Neural progenitor cell (in vitro differentiated cells): ENCODE measurements around the gene RBMS1. TPM values are rescaled to one million over a fixed set of nuclear protein-coding genes. Genes with fewer than 3 reads are reported as not detected.

Source experiments
- DNase-seq: peaks from one replicate; pipeline ENCODE4 v3.0.0-alpha.2; 2016; ENCODE audit warnings: low spot score
- H2AFZ ChIP-seq: fragments of 200-600 bp; sonication (generic); replicated peaks from 2 replicates; pipeline ENCODE4 v1.6.1; 2016; ENCODE audit warnings: antibody characterized with exemption
- H3F3A ChIP-seq: fragments of 200-600 bp; sonication (generic); 2 replicates; pipeline ENCODE4 v1.6.1; 2016; ENCODE audit warnings: antibody characterized with exemption, low read depth
- H3K27ac ChIP-seq: fragments of 200-600 bp; sonication (generic); 2 replicates; pipeline ENCODE4 v1.5.1; 2016; ENCODE audit warnings: mild to moderate bottlenecking
- H3K27me3 ChIP-seq: fragments of 200-600 bp; sonication (generic); 2 replicates; pipeline ENCODE4 v1.6.1; 2016; ENCODE audit warnings: mild to moderate bottlenecking, moderate library complexity
- H3K36me3 ChIP-seq: fragments of 200-600 bp; sonication (generic); 2 replicates; pipeline ENCODE4 v1.5.1; 2016
- H3K4me1 ChIP-seq: fragments of 200-600 bp; sonication (generic); 2 replicates; pipeline ENCODE4 v1.6.1; 2016; ENCODE audit warnings: mixed run types
- H3K4me2 ChIP-seq: fragments of 200-600 bp; sonication (generic); 2 replicates; pipeline ENCODE4 v1.6.1; 2016
- H3K4me3 ChIP-seq: fragments of 200-600 bp; sonication (generic); 2 replicates; pipeline ENCODE4 v1.5.1; 2016
- H3K79me2 ChIP-seq: fragments of 200-600 bp; sonication (generic); 2 replicates; pipeline ENCODE4 v1.6.1; 2016; ENCODE audit warnings: low read depth
- H3K9ac ChIP-seq: fragments of 200-600 bp; sonication (generic); 2 replicates; pipeline ENCODE4 v1.6.1; 2016
- H3K9me3 ChIP-seq: fragments of 200-600 bp; sonication (generic); 2 replicates; pipeline ENCODE4 v1.5.1; 2016; ENCODE audit warnings: low read depth
- H4K20me1 ChIP-seq: fragments of 200-600 bp; sonication (generic); 2 replicates; pipeline ENCODE4 v1.6.1; 2016; ENCODE audit warnings: low read depth
- H3K27ac Mint-ChIP-seq: 3 replicates; pipeline ENCODE4 v1.8.0; 2021; ENCODE audit warnings: mixed read lengths
- H3K27me3 Mint-ChIP-seq: 2 replicates; pipeline ENCODE4 v1.8.0; 2022; ENCODE audit warnings: low read depth, mild to moderate bottlenecking, inconsistent platforms, moderate library complexity, mixed read lengths; ENCODE audit not compliant: insufficient read depth
- H3K36me3 Mint-ChIP-seq: 3 replicates; pipeline ENCODE4 v1.8.0; 2021; ENCODE audit warnings: mixed read lengths
- H3K4me1 Mint-ChIP-seq: 3 replicates; pipeline ENCODE4 v1.8.0; 2021; ENCODE audit warnings: mixed read lengths
- H3K4me3 Mint-ChIP-seq: 3 replicates; pipeline ENCODE4 v1.8.0; 2021; ENCODE audit warnings: mild to moderate bottlenecking, moderate library complexity, mixed read lengths
- H3K9me3 Mint-ChIP-seq: 3 replicates; pipeline ENCODE4 v1.8.0; 2020; ENCODE audit warnings: mixed read lengths
- CTCF ChIP-seq: fragments of 200-600 bp; sonication (generic); IDR thresholded peaks from 2 replicates; pipeline ENCODE4 v1.5.1; 2017; ENCODE audit warnings: antibody characterized with exemption, mild to moderate bottlenecking
- EZH2 ChIP-seq: fragments of 200-600 bp; sonication (generic); IDR thresholded peaks from 2 replicates; pipeline ENCODE4 v1.6.1; 2017; ENCODE audit warnings: antibody characterized with exemption, mild to moderate bottlenecking, moderate library complexity
- EZH2phosphoT487 ChIP-seq: fragments of 200-600 bp; sonication (generic); IDR thresholded peaks from 2 replicates; pipeline ENCODE4 v1.6.1; 2017; ENCODE audit warnings: antibody characterized with exemption
- total RNA-seq: library from RNA; depleted of rRNA; stranded (reverse); fragments of >200 nt; gene quantifications from 2 replicates; pipeline ENCODE4 v1.2.3, GENCODE V29; 2015; ENCODE audit warnings: low replicate concordance

Gene RBMS1
- total RNA-seq, 1 donor from 2014 or later: 101 TPM

- no peak overlapping the region for H3K27ac Mint-ChIP-seq
Measured at GRCh38 chr2:160505256-160505655, 11.6 kb upstream of the RBMS1 start.

DNA sequence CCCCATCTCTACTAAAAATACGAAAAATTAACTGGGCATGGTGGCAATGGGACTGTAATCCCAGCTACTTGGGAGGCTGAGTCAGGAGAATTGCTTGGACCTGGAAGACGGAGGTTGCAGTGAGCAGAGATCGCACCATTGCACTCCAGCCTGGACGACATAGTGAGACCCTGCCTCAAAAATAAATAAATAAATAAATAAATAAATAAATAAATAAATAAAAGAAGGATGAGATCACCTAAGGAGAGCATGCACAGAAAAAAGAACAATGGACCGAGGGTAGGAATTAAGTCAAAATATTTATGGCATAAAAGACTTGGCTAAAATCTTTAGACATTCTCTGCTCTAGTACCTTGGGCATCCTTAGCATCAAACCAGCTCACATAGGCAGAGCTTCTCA lies 8.9 kb upstream of the RBMS1 start:
- Mint-ChIP-seq H3K27ac (no peak overlapping the region), H3K27me3 (peaks cover 8% of the 10 kb centered on the region), H3K36me3 (peaks cover 3% of the 10 kb centered on the region), H3K4me1 (peaks cover 4% of the 10 kb centered on the region), H3K4me3 (no peak overlapping the region), H3K9me3 (peaks cover 4% of the 10 kb centered on the region)
- Histone ChIP-seq H3K27ac (no peak overlapping the region), H3K27me3 (no peaks in the 10 kb centered on the region), H3K9ac (no peak overlapping the region), H3K9me3 (no peaks in the 10 kb centered on the region), H3K36me3 (no peaks in the 10 kb centered on the region), H3K4me2 (no peak overlapping the region), H3K4me3 (no peak overlapping the region), H3K4me1 (no peaks in the 10 kb centered on the region), H3F3A (no peaks in the 10 kb centered on the region), H2AFZ (no peak overlapping the region), H3K79me2 (no peaks in the 10 kb centered on the region), H4K20me1 (no peaks in the 10 kb centered on the region)
- DNase-seq: no peak
- no peak for TF ChIP-seq EZH2phosphoT487
- no peak for TF ChIP-seq CTCF
- TF ChIP-seq EZH2: no peak

More at GRCh38 chr2:160505256-160505655, 11.6 kb upstream of the RBMS1 start:
- H3K27me3 ChIP-seq: no peaks in the 10 kb centered on the region
- no peaks in the 10 kb centered on the region for H3K4me1 ChIP-seq
- H3K36me3 ChIP-seq: no peaks in the 10 kb centered on the region
- H2AFZ ChIP-seq: no peak overlapping the region
- DNase-seq: no peak
- no peaks in the 10 kb centered on the region for H3K36me3 Mint-ChIP-seq
- no peak overlapping the region for H3K4me2 ChIP-seq
- no peak overlapping the region for H3K27ac ChIP-seq
- H3K4me3 Mint-ChIP-seq: no peak overlapping the region
- no peaks in the 10 kb centered on the region for H4K20me1 ChIP-seq
- no peaks in the 10 kb centered on the region for H3K9me3 ChIP-seq
- H3K4me3 ChIP-seq: no peak overlapping the region
- no peaks in the 10 kb centered on the region for H3F3A ChIP-seq
- no peak overlapping the region for H3K9ac ChIP-seq
- H3K9me3 Mint-ChIP-seq: no peaks in the 10 kb centered on the region
- H3K27me3 Mint-ChIP-seq: peaks cover 3% of the 10 kb centered on the region
- no peak for TF ChIP-seq EZH2
- TF ChIP-seq EZH2phosphoT487: no peak
- no peak for TF ChIP-seq CTCF
- H3K79me2 ChIP-seq: no peaks in the 10 kb centered on the region
- no peaks in the 10 kb centered on the region for H3K4me1 Mint-ChIP-seq

DNA sequence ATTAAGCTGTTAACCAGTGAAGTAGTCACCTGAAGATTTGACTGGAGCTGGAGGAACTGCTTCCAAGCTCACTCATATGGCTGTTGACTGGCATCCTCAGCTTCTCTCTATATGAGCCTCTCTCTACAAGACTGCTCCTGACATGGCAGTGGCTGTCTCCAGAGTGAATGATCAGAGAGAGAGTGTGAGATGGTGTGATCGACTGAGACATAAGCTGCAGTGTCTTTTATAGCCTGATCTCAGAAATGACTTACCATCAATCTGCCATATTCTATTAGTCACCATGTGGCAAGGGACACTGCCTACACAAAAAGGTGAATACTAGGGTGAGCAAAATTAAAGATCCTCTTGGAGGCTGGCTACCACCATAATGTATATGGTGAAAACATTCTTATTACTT lies 7.8 kb upstream of the RBMS1 start:
- Histone ChIP-seq H3K36me3 (no peaks in the 10 kb centered on the region), H4K20me1 (no peaks in the 10 kb centered on the region), H3K79me2 (no peaks in the 10 kb centered on the region), H3K4me3 (no peak overlapping the region), H3F3A (no peaks in the 10 kb centered on the region), H3K4me1 (no peaks in the 10 kb centered on the region), H3K9me3 (no peaks in the 10 kb centered on the region), H3K4me2 (no peak overlapping the region), H3K9ac (no peak overlapping the region), H2AFZ (no peak overlapping the region), H3K27ac (no peak overlapping the region), H3K27me3 (no peaks in the 10 kb centered on the region)
- H3K9me3 Mint-ChIP-seq: peaks cover 4% of the 10 kb centered on the region
- no peak overlapping the region for H3K4me3 Mint-ChIP-seq
- H3K27me3 Mint-ChIP-seq: peaks cover 8% of the 10 kb centered on the region
- DNase-seq: no peak
- peaks cover 4% of the 10 kb centered on the region for H3K4me1 Mint-ChIP-seq
- no peak overlapping the region for H3K27ac Mint-ChIP-seq
- H3K36me3 Mint-ChIP-seq: peaks cover 3% of the 10 kb centered on the region
- TF ChIP-seq CTCF (no peak), EZH2phosphoT487 (no peak), EZH2 (no peak)

DNA sequence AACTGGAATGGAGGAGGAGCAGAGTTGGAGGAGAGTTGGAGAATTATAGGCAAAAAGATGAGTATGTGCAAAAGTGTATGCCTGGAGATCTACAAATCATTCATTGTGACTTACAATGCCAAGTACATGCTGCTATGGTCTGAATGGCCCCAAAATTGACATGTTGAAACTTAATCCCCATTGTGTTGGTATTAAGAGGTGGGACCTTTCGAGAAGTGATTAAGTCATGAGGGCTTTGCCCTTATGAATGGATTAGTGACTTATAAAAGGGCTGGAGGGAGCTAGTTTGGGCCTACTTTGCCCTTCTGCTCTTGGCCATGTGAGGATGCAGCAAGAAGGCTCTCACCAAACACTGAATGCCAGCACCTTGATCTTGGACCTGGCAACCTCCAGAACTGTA lies 6.3 kb upstream of the RBMS1 start:
- Histone ChIP-seq H3K79me2 (no peaks in the 10 kb centered on the region), H3K27ac (no peak overlapping the region), H3F3A (no peaks in the 10 kb centered on the region), H3K36me3 (no peaks in the 10 kb centered on the region), H3K27me3 (peaks cover 5% of the 10 kb centered on the region), H3K9me3 (no peaks in the 10 kb centered on the region), H4K20me1 (no peaks in the 10 kb centered on the region), H2AFZ (no peak overlapping the region), H3K4me1 (no peaks in the 10 kb centered on the region), H3K9ac (no peak overlapping the region), H3K4me3 (no peak overlapping the region), H3K4me2 (no peak overlapping the region)
- Mint-ChIP-seq H3K9me3 (peaks cover 4% of the 10 kb centered on the region), H3K36me3 (peaks cover 3% of the 10 kb centered on the region), H3K4me3 (peak overlapping the region; percentile 11), H3K27ac (no peak overlapping the region), H3K4me1 (peaks cover 4% of the 10 kb centered on the region), H3K27me3 (peaks cover 8% of the 10 kb centered on the region)
- no peak for TF ChIP-seq EZH2phosphoT487
- no peak for TF ChIP-seq EZH2
- no peak for TF ChIP-seq CTCF
- DNase-seq: no peak
